A549 (cell line): ENCODE measurements around the gene GALNT18. TPM values are rescaled to one million over a fixed set of nuclear protein-coding genes. Genes with fewer than 3 reads are reported as not detected.

Source experiments
- ATAC-seq, 2 experiments: fragments of 200-7000 bp in 1 of 2; fragments of >200 bp in 1 of 2; cut with Nextera tagmentation in 1 of 2; cut with Tn5 transposase in 1 of 2; 3 replicates each; pipeline versions ENCODE4 v1.8.0 to v1.9.1; 2018 to 2020; ENCODE audit warnings: mild to moderate bottlenecking in 1 of 2, moderate library complexity in 1 of 2
- CTCF ChIA-PET: fragments of 300-600 bp; sonication (Branson Sonifier 250); formaldehyde crosslinking; extraction: SDS; loops from one replicate; lab custom pipeline; 2021; ENCODE audit warnings: antibody characterized with exemption, inconsistent platforms; lab: Yijun Ruan, JAX
- POLR2A ChIA-PET: fragments of 350-600 bp; formaldehyde crosslinking; extraction: SDS; loops from one replicate; lab custom pipeline; 2021; ENCODE audit warnings: antibody characterized with exemption, inconsistent platforms; lab: Yijun Ruan, JAX
- DNase-seq, 2 experiments: peaks; one replicate each; pipeline versions ENCODE4 v3.0.0 to v3.0.0-alpha.2; 2011 to 2016; ENCODE audit warnings: low read depth in 1 of 2, low spot score in 1 of 2
- FAIRE-seq: peaks from 2 replicates; lab custom pipeline; 2011; peaks lifted over from hg19 to GRCh38; lab: Jason Lieb, UNC
- H3K27ac ChIP-seq, 2 experiments: fragments of >200 bp; sonication (Bioruptor Twin); formaldehyde crosslinking; 3 replicates each; pipeline ENCODE4 v1.5.1; 2016 to 2017
- H3K4me1 ChIP-seq: fragments of >200 bp; sonication (Bioruptor Twin); formaldehyde crosslinking; 3 replicates; pipeline ENCODE4 v1.6.1; 2016
- H3K4me2 ChIP-seq: fragments of >200 bp; sonication (Bioruptor Twin); formaldehyde crosslinking; 3 replicates; pipeline ENCODE4 v1.6.1; 2016
- H3K4me3 ChIP-seq: fragments of >200 bp; sonication (Bioruptor Twin); formaldehyde crosslinking; 3 replicates; pipeline ENCODE4 v1.5.1; 2016
- H3K9me3 ChIP-seq: fragments of >200 bp; sonication (Bioruptor Twin); formaldehyde crosslinking; 3 replicates; pipeline ENCODE4 v1.6.1; 2016
- BHLHE40 ChIP-seq: IDR thresholded peaks from 2 replicates; pipeline ENCODE4 v1.6.1; 2012; ENCODE audit warnings: low read depth, low read length, inconsistent platforms
- CBX2 ChIP-seq: fragments of 200-600 bp; sonication (generic); IDR thresholded peaks from 2 replicates; pipeline ENCODE4 v1.6.1; 2016; ENCODE audit warnings: low read depth, mild to moderate bottlenecking, borderline replicate concordance
- EHF ChIP-seq: fragments of 250-450 bp; sonication (Bioruptor Pico); IDR thresholded peaks from 2 replicates; pipeline ENCODE4 v1.5.0; 2020; ENCODE audit warnings: mild to moderate bottlenecking
- EP300 ChIP-seq, 2 experiments: fragments of >200 bp; sonication (Bioruptor Twin); formaldehyde crosslinking; IDR thresholded peaks; 2 replicates in 1 of 2; 3 replicates in 1 of 2; pipeline ENCODE4 v1.6.1; 2016 to 2017
- FOXS1 ChIP-seq: fragments of 250-450 bp; sonication (Bioruptor Pico); IDR thresholded peaks from 2 replicates; pipeline ENCODE4 v1.5.0; 2020; ENCODE audit warnings: mild to moderate bottlenecking, moderate library complexity
- GATA3 ChIP-seq: IDR thresholded peaks from 2 replicates; pipeline ENCODE4 v1.6.1; 2012; ENCODE audit warnings: borderline replicate concordance
- HDAC2 ChIP-seq: fragments of 200-600 bp; sonication (generic); IDR thresholded peaks from 2 replicates; pipeline ENCODE4 v1.6.1; 2016
- HEYL ChIP-seq: fragments of 250-450 bp; sonication (Bioruptor Pico); IDR thresholded peaks from 2 replicates; pipeline ENCODE4 v1.8.0; 2021; ENCODE audit warnings: mild to moderate bottlenecking, moderate library complexity
- KDM1A ChIP-seq: fragments of 200-600 bp; sonication (generic); IDR thresholded peaks from 2 replicates; pipeline ENCODE4 v1.6.1; 2016; ENCODE audit warnings: low read depth, mild to moderate bottlenecking
- KDM5A ChIP-seq: fragments of 200-600 bp; sonication (generic); IDR thresholded peaks from 2 replicates; pipeline ENCODE4 v1.6.1; 2016; ENCODE audit warnings: antibody characterized with exemption, mild to moderate bottlenecking
- MYC ChIP-seq: IDR thresholded peaks from 2 replicates; pipeline ENCODE4 v1.6.1; 2012; ENCODE audit warnings: mild to moderate bottlenecking, inconsistent platforms, low read length, improper control_type of control experiment, borderline replicate concordance
- PHF8 ChIP-seq: fragments of 200-600 bp; sonication (generic); IDR thresholded peaks from 2 replicates; pipeline ENCODE4 v1.6.1; 2016; ENCODE audit warnings: low read depth, mild to moderate bottlenecking, antibody characterized with exemption, moderate library complexity, borderline replicate concordance
- POLR2A ChIP-seq: IDR thresholded peaks from 2 replicates; pipeline ENCODE4 v1.6.1; 2012; ENCODE audit warnings: mild to moderate bottlenecking, low read length
- POLR2AphosphoS2 ChIP-seq: conservative IDR thresholded peaks from 2 replicates; pipeline ENCODE4 v1.6.1; 2012; ENCODE audit warnings: low read length, improper control_type of control experiment, inconsistent platforms
- RAD21 ChIP-seq, 2 experiments: fragments of >200 bp in 1 of 2; sonication (Bioruptor Twin) in 1 of 2; formaldehyde crosslinking in 1 of 2; IDR thresholded peaks in 1 of 2; conservative IDR thresholded peaks in 1 of 2; 2 replicates in 1 of 2; 3 replicates in 1 of 2; pipeline ENCODE4 v1.6.1; 2012 to 2018; ENCODE audit warnings: inconsistent platforms in 1 of 2
- RARB ChIP-seq: fragments of 250-450 bp; sonication (Bioruptor Pico); IDR thresholded peaks from 2 replicates; pipeline ENCODE4 v1.8.0; 2021; ENCODE audit warnings: mild to moderate bottlenecking, moderate library complexity
- RCOR1 ChIP-seq: fragments of 150-350 bp; IDR thresholded peaks from 2 replicates; pipeline ENCODE4 v1.6.1; 2014; ENCODE audit warnings: antibody characterized with exemption, low read length, low read depth
- RNF2 ChIP-seq: fragments of 200-600 bp; sonication (generic); IDR thresholded peaks from 2 replicates; pipeline ENCODE4 v1.6.1; 2016; ENCODE audit warnings: low read depth, mild to moderate bottlenecking, antibody characterized with exemption, moderate library complexity, borderline replicate concordance
- SMC3 ChIP-seq: fragments of >200 bp; sonication (Bioruptor Twin); formaldehyde crosslinking; IDR thresholded peaks from 3 replicates; pipeline ENCODE4 v1.6.1; 2018; ENCODE audit warnings: inconsistent platforms
- TFCP2L1 ChIP-seq: fragments of 250-450 bp; sonication (Bioruptor Pico); IDR thresholded peaks from 2 replicates; pipeline ENCODE4 v1.5.0; 2021; ENCODE audit warnings: mild to moderate bottlenecking
- ZSCAN20 ChIP-seq: fragments of 250-450 bp; sonication (Bioruptor Pico); IDR thresholded peaks from 2 replicates; pipeline ENCODE4 v1.8.0; 2022; ENCODE audit warnings: mild to moderate bottlenecking, moderate library complexity
- WGBS: methylation state at CpG from one replicate; pipeline ENCODE4 v1.1.6; 2017; ENCODE audit errors: missing lambda C conversion rate; 5-methylcytosine and 5-hydroxymethylcytosine counted together
- polyA plus RNA-seq, 4 experiments: library from polyadenylated mRNA; depleted of rRNA in 3 of 4; stranded (reverse); fragments of >200 nt; fragmentation: RNase III in 1 of 4; extraction: RNeasy Plus Mini Kit Qiagen cat#74134 plus additional on column Dnase treatment in 1 of 4; gene quantifications; 2 replicates in 3 of 4; 3 replicates in 1 of 4; pipeline ENCODE4 v1.2.3, GENCODE V29; 2011 to 2017
- TF ChIP-seq, protein P1 (sequence below): IDR thresholded peaks from 2 replicates; pipeline ENCODE4 v1.6.1; 2012
- TF ChIP-seq, protein P2 (sequence below): fragments of 250-450 bp; sonication (Bioruptor Pico); IDR thresholded peaks from 2 replicates; pipeline ENCODE4 v1.5.0; 2020; ENCODE audit warnings: low read depth, mild to moderate bottlenecking, moderate library complexity
- TF ChIP-seq, protein P3 (sequence below): fragments of 150-350 bp; IDR thresholded peaks from 2 replicates; pipeline ENCODE4 v1.6.1; 2014; ENCODE audit warnings: low read depth, mild to moderate bottlenecking, low read length
- TF ChIP-seq, protein P4 (sequence below): fragments of >200 bp; sonication (Bioruptor Twin); formaldehyde crosslinking; IDR thresholded peaks from 2 replicates; pipeline ENCODE4 v1.6.1; 2016
- TF ChIP-seq, protein P5 (sequence below): IDR thresholded peaks from 2 replicates; pipeline ENCODE4 v1.6.1; 2012; ENCODE audit warnings: low read depth, borderline replicate concordance

Gene GALNT18
- polyA plus RNA-seq, 2 of the 4 experiments (the other 2 are of a cell fraction) = 6.7 to 16.1 TPM

DNA sequence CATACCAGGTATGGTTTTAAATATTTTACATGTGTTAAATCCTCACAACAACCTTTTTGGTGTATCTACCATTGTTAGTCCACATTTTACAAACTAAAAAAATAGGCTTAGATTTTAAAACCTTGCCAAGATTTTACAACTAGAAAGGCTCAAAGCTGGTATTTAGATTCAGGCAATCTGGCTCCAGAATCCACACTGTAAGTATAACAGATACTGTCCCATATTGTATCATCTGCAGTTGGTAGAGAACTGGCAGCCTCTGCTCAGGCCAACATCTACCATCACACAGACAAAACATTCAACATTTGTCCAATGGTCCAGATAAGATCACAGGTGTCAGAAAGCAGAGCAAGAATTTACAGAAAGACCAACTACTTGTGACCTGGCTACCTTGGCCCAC lies 299.7 kb downstream of the GALNT18 start:
- DNase-seq (no peak), ATAC-seq (no peak), FAIRE-seq (no peak)
- no peak overlapping the region for H3K4me3 ChIP-seq
- TF ChIP-seq RARB = no peak
- TF ChIP-seq, protein P1, sequence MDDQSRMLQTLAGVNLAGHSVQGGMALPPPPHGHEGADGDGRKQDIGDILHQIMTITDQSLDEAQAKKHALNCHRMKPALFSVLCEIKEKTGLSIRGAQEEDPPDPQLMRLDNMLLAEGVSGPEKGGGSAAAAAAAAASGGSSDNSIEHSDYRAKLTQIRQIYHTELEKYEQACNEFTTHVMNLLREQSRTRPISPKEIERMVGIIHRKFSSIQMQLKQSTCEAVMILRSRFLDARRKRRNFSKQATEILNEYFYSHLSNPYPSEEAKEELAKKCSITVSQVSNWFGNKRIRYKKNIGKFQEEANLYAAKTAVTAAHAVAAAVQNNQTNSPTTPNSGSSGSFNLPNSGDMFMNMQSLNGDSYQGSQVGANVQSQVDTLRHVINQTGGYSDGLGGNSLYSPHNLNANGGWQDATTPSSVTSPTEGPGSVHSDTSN = no peak
- no peak for TF ChIP-seq GATA3
- TF ChIP-seq SMC3 = no peak
- no peak for TF ChIP-seq EP300 (IDR thresholded peaks at IDR 0.05)
- TF ChIP-seq TFCP2L1 (CRISPR knock-in tag) = no peak
- TF ChIP-seq FOXS1 = no peak
- no peak for TF ChIP-seq HEYL
- H3K9me3 ChIP-seq = no peaks in the 10 kb centered on the region
- H3K4me1 ChIP-seq = no peaks in the 10 kb centered on the region
- no peak overlapping the region for H3K27ac ChIP-seq
- CTCF ChIA-PET = interaction anchor here (1.3 kb wide), 1 partner anchor 529 kb away, joined by 3 read pairs; no protein-coding TSS in a partner anchor
- POLR2A ChIA-PET = no interaction called here
- H3K4me2 ChIP-seq = no peak overlapping the region

DNA sequence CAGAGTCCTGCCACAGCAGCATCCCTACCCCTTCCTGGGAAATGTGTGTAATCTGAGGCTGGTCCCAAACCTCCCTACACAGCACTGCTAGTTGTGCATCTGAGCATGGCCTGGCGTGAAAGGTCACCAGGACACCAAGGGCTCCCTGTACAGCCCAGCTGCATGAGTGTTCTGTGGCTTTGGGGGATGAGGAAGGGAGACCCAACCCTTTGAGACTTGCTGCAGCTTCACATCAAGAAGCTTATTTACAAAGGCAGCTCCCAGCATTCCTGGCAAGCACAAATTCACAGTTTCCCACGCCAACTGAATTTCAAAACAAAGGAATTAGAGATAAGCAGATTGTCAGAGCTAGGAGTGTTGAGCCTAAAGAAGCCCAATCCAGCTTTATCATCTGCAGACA lies 301.0 kb downstream of the GALNT18 start:
- Histone ChIP-seq H3K4me3 (no peak overlapping the region), H3K4me2 (no peak overlapping the region), H3K4me1 (no peaks in the 10 kb centered on the region)
- POLR2A ChIA-PET = no interaction called here
- TF ChIP-seq, protein P2, sequence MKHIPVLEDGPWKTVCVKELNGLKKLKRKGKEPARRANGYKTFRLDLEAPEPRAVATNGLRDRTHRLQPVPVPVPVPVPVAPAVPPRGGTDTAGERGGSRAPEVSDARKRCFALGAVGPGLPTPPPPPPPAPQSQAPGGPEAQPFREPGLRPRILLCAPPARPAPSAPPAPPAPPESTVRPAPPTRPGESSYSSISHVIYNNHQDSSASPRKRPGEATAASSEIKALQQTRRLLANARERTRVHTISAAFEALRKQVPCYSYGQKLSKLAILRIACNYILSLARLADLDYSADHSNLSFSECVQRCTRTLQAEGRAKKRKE = no peak
- TF ChIP-seq, all 56 proteins: peak for 0
- CTCF ChIA-PET = interaction anchor here (0.9 to 2.2 kb wide), 2 partner anchors 201 to 467 kb away, joined by 3 to 4 read pairs; no protein-coding TSS in a partner anchor
- no peak for ATAC-seq
- no peak for DNase-seq
- H3K27ac ChIP-seq = no peak overlapping the region
- no peaks in the 10 kb centered on the region for H3K9me3 ChIP-seq
- no peak for FAIRE-seq
- WGBS = 87% methylated on average over 2 of the region's 2 CpGs

DNA sequence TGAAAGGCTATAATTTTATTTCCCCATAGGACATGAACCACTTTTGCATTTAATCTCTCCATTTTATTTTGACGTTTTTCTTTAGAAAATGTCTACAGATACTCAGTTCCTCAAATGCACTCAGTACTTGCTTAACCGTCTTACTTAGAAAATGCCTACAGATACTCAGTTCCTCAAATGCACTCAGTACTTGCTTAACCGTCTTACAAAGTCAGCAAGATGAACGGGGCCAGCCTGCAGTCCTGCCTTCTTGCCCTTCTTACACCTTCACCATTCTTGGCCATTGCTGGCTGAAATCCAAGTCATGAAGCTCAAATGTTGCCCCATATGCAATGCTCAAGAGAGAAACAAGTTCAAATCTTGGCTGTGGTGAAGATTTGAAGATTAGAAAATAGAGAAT lies 302.8 kb downstream of the GALNT18 start:
- Histone ChIP-seq H3K9me3 (no peaks in the 10 kb centered on the region), H3K27ac (no peak overlapping the region), H3K4me2 (no peak overlapping the region), H3K4me1 (peaks cover 3% of the 10 kb centered on the region), H3K4me3 (no peak overlapping the region)
- no peak for DNase-seq
- no peak for FAIRE-seq
- WGBS = 90% methylated on average over 4 of the region's 4 CpGs
- CTCF ChIA-PET = interaction anchor here (1.4 to 2.2 kb wide), 2 partner anchors 195 to 468 kb away, joined by 3 to 4 read pairs; no protein-coding TSS in a partner anchor
- no peak for ATAC-seq
- POLR2A ChIA-PET = no interaction called here
- TF ChIP-seq, protein P3, sequence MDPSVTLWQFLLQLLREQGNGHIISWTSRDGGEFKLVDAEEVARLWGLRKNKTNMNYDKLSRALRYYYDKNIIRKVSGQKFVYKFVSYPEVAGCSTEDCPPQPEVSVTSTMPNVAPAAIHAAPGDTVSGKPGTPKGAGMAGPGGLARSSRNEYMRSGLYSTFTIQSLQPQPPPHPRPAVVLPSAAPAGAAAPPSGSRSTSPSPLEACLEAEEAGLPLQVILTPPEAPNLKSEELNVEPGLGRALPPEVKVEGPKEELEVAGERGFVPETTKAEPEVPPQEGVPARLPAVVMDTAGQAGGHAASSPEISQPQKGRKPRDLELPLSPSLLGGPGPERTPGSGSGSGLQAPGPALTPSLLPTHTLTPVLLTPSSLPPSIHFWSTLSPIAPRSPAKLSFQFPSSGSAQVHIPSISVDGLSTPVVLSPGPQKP = no peak
- TF ChIP-seq BHLHE40 = no peak
- no peak for TF ChIP-seq KDM5A
- TF ChIP-seq HDAC2 = no peak
- TF ChIP-seq, protein P1 = no peak
- TF ChIP-seq EP300 (IDR thresholded peaks at IDR 0.05) = no peak
- TF ChIP-seq PHF8 = no peak
- no peak for TF ChIP-seq ZSCAN20 (CRISPR knock-in tag)
- no peak for TF ChIP-seq RAD21 (conservative IDR thresholded peaks at IDR 0.05 in 1 of 2, IDR thresholded peaks at IDR 0.05 in 1 of 2)

DNA sequence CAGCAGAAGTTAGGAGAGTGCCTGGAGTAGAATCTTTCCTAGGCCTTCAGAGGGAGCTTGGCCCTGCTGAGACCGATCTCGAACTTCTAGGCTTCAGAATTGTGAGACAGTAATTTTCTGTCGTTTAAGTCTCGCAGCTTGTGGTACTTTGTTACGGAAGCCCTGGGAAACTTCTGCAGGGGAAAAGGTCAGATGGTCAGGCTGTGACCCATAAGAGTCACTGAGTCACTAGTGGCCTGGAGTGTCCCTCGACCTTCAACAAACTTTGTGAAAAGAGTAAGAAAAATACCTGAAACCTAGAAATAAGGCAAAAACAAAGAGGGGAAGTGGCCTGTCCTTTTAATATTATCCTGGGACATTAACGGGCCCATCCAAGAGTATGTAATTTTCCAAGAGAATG lies 303.3 kb downstream of the GALNT18 start:
- no peak for ATAC-seq
- Histone ChIP-seq H3K4me1 (peaks cover 8% of the 10 kb centered on the region), H3K4me2 (no peak overlapping the region), H3K27ac (no peak overlapping the region), H3K9me3 (no peaks in the 10 kb centered on the region), H3K4me3 (no peak overlapping the region)
- FAIRE-seq = no peak
- POLR2A ChIA-PET = no interaction called here
- CTCF ChIA-PET = no interaction called here
- no peak for DNase-seq
- no peak for TF ChIP-seq CBX2
- TF ChIP-seq RCOR1 = no peak
- TF ChIP-seq, protein P4, sequence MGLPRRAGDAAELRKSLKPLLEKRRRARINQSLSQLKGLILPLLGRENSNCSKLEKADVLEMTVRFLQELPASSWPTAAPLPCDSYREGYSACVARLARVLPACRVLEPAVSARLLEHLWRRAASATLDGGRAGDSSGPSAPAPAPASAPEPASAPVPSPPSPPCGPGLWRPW = no peak
- no peak for TF ChIP-seq EP300 (IDR thresholded peaks at IDR 0.05)
- TF ChIP-seq POLR2A = no peak
- no peak for TF ChIP-seq MYC
- TF ChIP-seq POLR2AphosphoS2 = no peak
- TF ChIP-seq RNF2 = no peak
- TF ChIP-seq, protein P5, sequence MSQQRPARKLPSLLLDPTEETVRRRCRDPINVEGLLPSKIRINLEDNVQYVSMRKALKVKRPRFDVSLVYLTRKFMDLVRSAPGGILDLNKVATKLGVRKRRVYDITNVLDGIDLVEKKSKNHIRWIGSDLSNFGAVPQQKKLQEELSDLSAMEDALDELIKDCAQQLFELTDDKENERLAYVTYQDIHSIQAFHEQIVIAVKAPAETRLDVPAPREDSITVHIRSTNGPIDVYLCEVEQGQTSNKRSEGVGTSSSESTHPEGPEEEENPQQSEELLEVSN = no peak
- no peak for TF ChIP-seq EHF (CRISPR knock-in tag)
- no peak for TF ChIP-seq KDM1A
- TF ChIP-seq FOXS1 = no peak
- WGBS = 88% methylated on average over 7 of the region's 7 CpGs
